HEK293 (cell line): Measurements from ENCODE around the gene PIK3C2G.

Experiments used
- CTCF ChIA-PET: fragments of 350-600 bp; formaldehyde crosslinking; extraction: SDS; loops from one replicate; lab custom pipeline; 2021; ENCODE audit warnings: antibody characterized with exemption; lab: Yijun Ruan, JAX
- POLR2A ChIA-PET: fragments of 300-600 bp; formaldehyde crosslinking; extraction: SDS; loops from one replicate; lab custom pipeline; 2020; ENCODE audit warnings: antibody characterized with exemption, inconsistent platforms; lab: Yijun Ruan, JAX
- H3K27ac ChIP-seq: fragments of 200-500 bp; sonication (Bioruptor generic); 2 replicates; pipeline ENCODE4 v1.5.1; 2014; ENCODE audit warnings: low read depth, low read length, control low read depth, inconsistent platforms; ENCODE audit errors: extremely low read depth
- H3K36me3 ChIP-seq, 2 experiments: fragments of 200-500 bp in 1 of 2; sonication (Bioruptor generic) in 1 of 2; 1 replicate in 1 of 2; 2 replicates in 1 of 2; pipeline ENCODE4 v1.5.1; 2014 to 2017; ENCODE audit warnings: inconsistent platforms in 2 of 2, low read length in 2 of 2; ENCODE audit not compliant: control insufficient read depth in 2 of 2, insufficient read depth in 1 of 2
- H3K4me1 ChIP-seq: fragments of 200-500 bp; sonication (Bioruptor generic); 2 replicates; pipeline ENCODE4 v1.5.1; 2014; ENCODE audit warnings: mild to moderate bottlenecking, low read length, inconsistent platforms; ENCODE audit not compliant: control insufficient read depth, insufficient read depth
- H3K4me3 ChIP-seq: 2 replicates; pipeline ENCODE4 v1.5.1; 2011; ENCODE audit warnings: low read depth, mild to moderate bottlenecking, control low read depth, low read length, moderate library complexity
- H3K9me3 ChIP-seq: fragments of 200-500 bp; sonication (Bioruptor generic); 2 replicates; pipeline ENCODE4 v1.5.1; 2014; ENCODE audit warnings: low read depth, low read length, inconsistent platforms; ENCODE audit not compliant: control insufficient read depth, insufficient read depth
- GLI4 ChIP-seq: fragments of 450-650 bp; formaldehyde crosslinking; IDR thresholded peaks from 2 replicates; pipeline ENCODE4 v1.5.1; 2016; ENCODE audit warnings: missing biosample characterization, missing genetic modification characterization
- IKZF3 ChIP-seq: fragments of 450-650 bp; IDR thresholded peaks from 2 replicates; pipeline ENCODE4 v1.5.0; 2018; ENCODE audit warnings: missing biosample characterization, mild to moderate bottlenecking, missing genetic modification characterization, moderate library complexity
- INSM2 ChIP-seq: fragments of 450-650 bp; formaldehyde crosslinking; IDR thresholded peaks from 2 replicates; pipeline ENCODE4 v1.5.1; 2016; ENCODE audit warnings: missing biosample characterization, missing genetic modification characterization
- KLF9 ChIP-seq: fragments of 450-650 bp; formaldehyde crosslinking; IDR thresholded peaks from 2 replicates; pipeline ENCODE4 v1.5.1; 2016; ENCODE audit warnings: missing biosample characterization, missing genetic modification characterization, low read depth
- TRIM28 ChIP-seq: IDR thresholded peaks from 2 replicates; pipeline ENCODE4 v1.6.1; 2011; ENCODE audit warnings: low read length, control low read depth, borderline replicate concordance
- WT1 ChIP-seq: fragments of 450-650 bp; formaldehyde crosslinking; IDR thresholded peaks from 2 replicates; pipeline ENCODE4 v1.5.1; 2016; ENCODE audit warnings: missing biosample characterization, missing genetic modification characterization
- ZEB2 ChIP-seq: fragments of 450-650 bp; formaldehyde crosslinking; IDR thresholded peaks from 2 replicates; pipeline ENCODE4 v1.5.1; 2016; ENCODE audit warnings: missing biosample characterization, missing genetic modification characterization
- ZNF133 ChIP-seq: fragments of 450-650 bp; formaldehyde crosslinking; IDR thresholded peaks from 2 replicates; pipeline ENCODE4 v1.5.1; 2016; ENCODE audit warnings: missing biosample characterization, missing genetic modification characterization
- ZNF138 ChIP-seq: fragments of 450-650 bp; formaldehyde crosslinking; IDR thresholded peaks from 2 replicates; pipeline ENCODE4 v1.5.1; 2016; ENCODE audit warnings: missing biosample characterization, missing genetic modification characterization, borderline replicate concordance
- ZNF140 ChIP-seq: fragments of 450-650 bp; formaldehyde crosslinking; IDR thresholded peaks from 2 replicates; pipeline ENCODE4 v1.5.1; 2016; ENCODE audit warnings: missing biosample characterization, missing genetic modification characterization
- ZNF16 ChIP-seq: fragments of 450-650 bp; formaldehyde crosslinking; IDR thresholded peaks from 2 replicates; pipeline ENCODE4 v1.5.1; 2016; ENCODE audit warnings: low read depth, missing biosample characterization, missing genetic modification characterization
- ZNF169 ChIP-seq: fragments of 450-650 bp; formaldehyde crosslinking; IDR thresholded peaks from 2 replicates; pipeline ENCODE4 v1.5.1; 2016; ENCODE audit warnings: missing biosample characterization, missing genetic modification characterization
- ZNF335 ChIP-seq: fragments of 450-650 bp; formaldehyde crosslinking; conservative IDR thresholded peaks from 2 replicates; pipeline ENCODE4 v1.5.1; 2016; ENCODE audit warnings: missing biosample characterization, missing genetic modification characterization
- ZNF398 ChIP-seq: fragments of 450-650 bp; formaldehyde crosslinking; IDR thresholded peaks from 2 replicates; pipeline ENCODE4 v1.5.1; 2017; ENCODE audit warnings: missing biosample characterization, missing genetic modification characterization
- ZNF518A ChIP-seq: fragments of 450-650 bp; formaldehyde crosslinking; conservative IDR thresholded peaks from 2 replicates; pipeline ENCODE4 v1.5.1; 2016; ENCODE audit warnings: low read depth, missing biosample characterization, missing genetic modification characterization
- ZNF560 ChIP-seq: fragments of 450-650 bp; formaldehyde crosslinking; IDR thresholded peaks from 2 replicates; pipeline ENCODE4 v1.5.1; 2017; ENCODE audit warnings: missing biosample characterization, missing genetic modification characterization, borderline replicate concordance
- ZNF621 ChIP-seq: fragments of 450-650 bp; formaldehyde crosslinking; IDR thresholded peaks from 2 replicates; pipeline ENCODE4 v1.5.1; 2017; ENCODE audit warnings: missing biosample characterization, missing genetic modification characterization
- ZNF677 ChIP-seq: fragments of 450-650 bp; IDR thresholded peaks from 2 replicates; pipeline ENCODE4 v1.5.0; 2018; ENCODE audit warnings: missing biosample characterization, mild to moderate bottlenecking, missing genetic modification characterization, moderate library complexity
- ZNF692 ChIP-seq: fragments of 450-650 bp; formaldehyde crosslinking; IDR thresholded peaks from 2 replicates; pipeline ENCODE4 v1.5.1; 2016; ENCODE audit warnings: missing biosample characterization, missing genetic modification characterization
- ZNF701 ChIP-seq: fragments of 450-650 bp; formaldehyde crosslinking; IDR thresholded peaks from 2 replicates; pipeline ENCODE4 v1.5.1; 2016; ENCODE audit warnings: missing biosample characterization, missing genetic modification characterization
- ZSCAN16 ChIP-seq: fragments of 450-650 bp; formaldehyde crosslinking; IDR thresholded peaks from 2 replicates; pipeline ENCODE4 v1.5.1; 2016; ENCODE audit warnings: missing biosample characterization, missing genetic modification characterization

PIK3C2G gene

GRCh38 chr12:18681818-18682217 is 420.5 kb downstream of the PIK3C2G start (continued):
- TF ChIP-seq ZNF398 (tag by site-specific recombination): no peak
- TF ChIP-seq ZNF133: no peak
- no peak for TF ChIP-seq WT1 (tag by site-specific recombination)
- TF ChIP-seq ZNF677 (tag by site-specific recombination): no peak
- TF ChIP-seq, all 188 proteins: peak for 0

- H3K36me3 ChIP-seq: no peaks in the 10 kb centered on the region
- TF ChIP-seq ZSCAN16 (no peak), TRIM28 (no peak), ZNF701 (tag by site-specific recombination) (no peak)
- no peak overlapping the region for H3K27ac ChIP-seq
- no peaks in the 10 kb centered on the region for H3K9me3 ChIP-seq
- H3K4me3 ChIP-seq: no peak overlapping the region
- ChIA-PET CTCF (no interaction called here), POLR2A (no interaction called here)
- no peaks in the 10 kb centered on the region for H3K4me1 ChIP-seq
Observed at GRCh38 chr12:18683327-18684013, 422.2 kb downstream of the PIK3C2G start.

- H3K9me3 ChIP-seq: no peaks in the 10 kb centered on the region
- no peak overlapping the region for H3K4me3 ChIP-seq
- H3K4me1 ChIP-seq: no peaks in the 10 kb centered on the region
- H3K27ac ChIP-seq: no peak overlapping the region
- CTCF ChIA-PET: interaction anchor here (0.5 kb wide), 1 partner anchor 122 kb away, joined by 3 read pairs; no protein-coding TSS in a partner anchor
- no peaks in the 10 kb centered on the region for H3K36me3 ChIP-seq
- POLR2A ChIA-PET: no interaction called here
- TF ChIP-seq ZNF621 (tag by site-specific recombination): no peak
- no peak for TF ChIP-seq ZEB2
- TF ChIP-seq ZNF335 (tag by site-specific recombination): no peak
- no peak for TF ChIP-seq ZNF169 (tag by site-specific recombination)
- TF ChIP-seq ZNF138: no peak
- no peak for TF ChIP-seq INSM2 (tag by site-specific recombination)
- TF ChIP-seq ZNF140 (tag by site-specific recombination): no peak
- TF ChIP-seq ZNF560: no peak
- no peak for TF ChIP-seq ZNF692 (tag by site-specific recombination)
- no peak for TF ChIP-seq GLI4 (tag by site-specific recombination)
- no peak for TF ChIP-seq ZNF518A
- no peak for TF ChIP-seq KLF9 (tag by site-specific recombination)
- no peak for TF ChIP-seq ZNF16
- no peak for TF ChIP-seq IKZF3 (tag by site-specific recombination)
Observed at GRCh38 chr12:18684430-18684829, 423.1 kb downstream of the PIK3C2G start.
